GM21447 (cell line): ENCODE data around the gene PCDHGA10.
"Not testable (repeated sequence)": the region's sequence is repeated elsewhere in the genome, so short reads cannot be mapped to it uniquely, and the experiment has no call there.

Experiments used
- ATAC-seq: cut with Tn5 transposase; IDR thresholded peaks from one replicate; pipeline ENCODE4 v1.9.1; 2021; ENCODE audit not compliant: unreplicated experiment

PCDHGA10 gene

DNA sequence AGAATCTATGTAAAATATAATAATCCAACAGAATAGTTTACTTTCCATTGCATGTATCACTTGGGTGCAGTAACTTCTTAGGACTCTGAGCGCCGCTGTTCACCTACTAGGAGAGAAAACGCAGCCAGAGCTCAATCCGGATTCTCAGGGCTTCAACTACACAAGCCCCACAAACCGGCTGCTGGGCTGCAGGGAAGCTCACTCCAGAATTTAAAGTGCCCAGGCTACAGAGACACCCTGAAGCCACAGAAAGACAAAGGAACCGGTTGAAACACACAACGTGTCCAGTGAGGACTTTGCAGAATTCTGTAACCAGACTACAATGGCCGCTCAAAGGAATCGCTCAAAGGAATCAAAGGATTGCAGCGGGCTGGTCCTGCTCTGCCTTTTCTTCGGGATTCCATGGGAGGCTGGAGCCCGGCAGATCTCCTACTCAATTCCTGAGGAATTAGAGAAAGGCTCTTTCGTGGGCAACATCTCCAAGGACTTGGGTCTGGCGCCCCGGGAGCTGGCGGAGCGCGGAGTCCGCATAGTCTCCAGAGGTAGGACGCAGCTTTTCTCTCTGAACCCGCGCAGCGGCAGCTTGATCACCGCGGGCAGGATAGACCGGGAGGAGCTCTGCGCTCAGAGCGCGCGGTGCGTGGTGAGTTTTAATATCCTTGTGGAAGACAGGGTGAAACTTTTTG, at the start of gene PCDHGA10:
TSS of gene PCDHGA10 (plus strand) at position 134 of the 686 bp plus-strand sequence. CDS start at position 323, 189 bp downstream.
- ATAC-seq: peak; percentile 70

DNA sequence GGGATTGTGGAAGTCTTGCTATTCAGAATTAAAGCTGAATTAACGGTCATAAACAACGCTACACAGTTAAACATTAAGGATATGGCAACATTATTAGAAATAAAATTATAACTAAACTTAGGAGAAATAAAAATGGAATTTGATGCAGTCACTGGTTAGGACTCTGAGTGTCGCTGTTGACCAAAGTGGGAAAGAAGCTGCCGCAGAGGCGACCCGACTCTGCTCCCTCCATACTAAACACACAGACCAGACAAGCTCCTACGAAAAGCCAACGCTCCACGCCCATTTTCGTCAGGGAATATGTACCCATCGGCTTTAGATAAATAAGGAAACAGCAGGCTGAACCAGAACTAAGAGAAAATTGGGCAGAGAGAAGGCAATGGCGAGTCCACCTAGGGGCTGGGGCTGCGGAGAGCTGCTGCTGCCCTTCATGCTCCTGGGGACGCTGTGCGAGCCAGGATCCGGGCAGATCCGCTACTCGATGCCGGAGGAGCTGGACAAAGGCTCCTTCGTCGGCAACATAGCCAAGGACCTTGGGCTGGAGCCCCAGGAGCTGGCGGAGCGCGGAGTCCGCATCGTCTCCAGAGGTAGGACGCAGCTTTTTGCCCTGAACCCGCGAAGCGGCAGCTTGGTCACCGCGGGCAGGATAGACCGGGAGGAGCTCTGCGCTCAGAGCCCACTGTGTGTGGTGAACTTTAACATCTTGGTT, 48.7 kb upstream of the PCDHGA10 start, which contains the start of gene PCDHGA5:
TSS of gene PCDHGA5 (plus strand) at position 211 of the 709 bp plus-strand sequence. CDS start at position 380, 169 bp downstream.
- ATAC-seq: no peak

DNA sequence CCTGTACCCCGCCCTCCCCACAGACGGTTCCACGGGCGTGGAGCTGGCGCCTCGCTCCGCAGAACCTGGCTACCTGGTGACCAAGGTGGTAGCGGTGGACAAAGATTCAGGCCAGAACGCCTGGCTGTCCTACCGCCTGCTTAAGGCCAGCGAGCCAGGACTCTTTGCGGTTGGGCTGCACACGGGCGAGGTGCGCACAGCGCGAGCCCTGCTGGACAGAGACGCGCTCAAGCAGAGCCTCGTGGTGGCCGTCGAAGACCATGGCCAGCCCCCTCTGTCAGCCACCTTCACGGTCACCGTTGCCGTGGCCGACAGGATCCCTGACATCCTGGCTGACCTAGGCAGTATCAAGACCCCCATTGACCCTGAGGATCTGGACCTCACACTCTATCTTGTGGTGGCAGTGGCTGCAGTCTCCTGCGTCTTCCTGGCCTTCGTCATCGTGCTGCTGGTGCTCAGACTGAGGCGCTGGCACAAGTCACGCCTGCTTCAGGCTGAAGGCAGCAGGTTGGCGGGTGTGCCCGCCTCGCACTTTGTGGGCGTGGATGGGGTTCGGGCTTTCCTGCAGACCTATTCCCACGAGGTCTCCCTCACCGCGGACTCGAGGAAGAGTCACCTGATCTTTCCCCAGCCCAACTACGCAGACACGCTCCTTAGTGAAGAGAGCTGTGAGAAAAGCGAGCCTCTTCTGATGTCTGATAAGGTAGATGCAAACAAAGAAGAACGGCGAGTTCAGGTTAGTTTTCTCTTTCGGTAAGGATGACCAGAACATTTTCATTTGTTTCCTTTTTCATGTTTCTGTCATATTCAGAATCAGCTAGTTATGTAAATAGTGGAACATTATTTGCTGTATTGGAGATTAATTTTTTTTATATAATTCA, 46.5 kb upstream of the PCDHGA10 start:
- no peak for ATAC-seq

DNA sequence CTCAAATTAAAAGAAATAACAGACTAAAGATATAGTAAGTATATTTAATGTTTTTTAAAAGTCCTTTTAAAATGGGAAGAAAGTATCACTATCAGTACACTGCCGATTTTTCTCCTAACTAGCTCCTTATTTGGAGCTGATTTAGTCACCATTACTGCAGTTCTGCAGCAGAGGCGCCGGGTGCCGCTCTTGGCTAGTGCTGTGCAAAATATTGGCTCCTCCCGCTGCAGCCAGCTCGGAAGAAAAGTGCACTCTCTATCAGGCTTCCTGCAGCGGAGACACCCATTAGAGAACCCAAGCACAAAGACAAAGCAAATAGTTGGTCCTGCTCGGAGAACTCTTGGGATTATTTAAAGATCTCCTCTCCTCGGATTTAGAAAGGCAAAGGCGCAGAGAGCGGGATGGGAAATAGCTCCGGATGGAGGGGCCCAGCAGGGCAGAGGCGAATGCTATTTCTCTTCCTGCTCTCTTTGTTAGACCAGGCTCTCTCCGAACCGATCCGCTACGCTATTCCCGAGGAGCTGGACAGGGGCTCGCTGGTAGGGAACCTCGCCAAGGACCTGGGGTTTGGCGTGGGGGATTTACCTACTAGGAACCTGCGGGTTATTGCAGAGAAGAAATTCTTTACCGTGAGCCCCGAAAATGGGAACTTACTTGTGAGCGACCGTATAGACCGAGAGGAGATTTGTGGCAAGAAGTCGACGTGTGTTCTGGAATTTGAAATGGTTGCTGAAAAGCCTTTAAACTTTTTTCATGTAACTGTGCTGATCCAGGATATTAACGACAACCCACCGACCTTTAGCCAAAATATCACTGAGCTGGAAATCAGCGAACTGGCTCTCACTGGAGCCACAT, 42.6 kb upstream of the PCDHGA10 start, which contains the start of gene PCDHGB3:
TSS of gene PCDHGB3 (plus strand) at position 249 of the 855 bp plus-strand sequence. CDS start at position 402, 153 bp downstream.
- ATAC-seq: no peak

DNA sequence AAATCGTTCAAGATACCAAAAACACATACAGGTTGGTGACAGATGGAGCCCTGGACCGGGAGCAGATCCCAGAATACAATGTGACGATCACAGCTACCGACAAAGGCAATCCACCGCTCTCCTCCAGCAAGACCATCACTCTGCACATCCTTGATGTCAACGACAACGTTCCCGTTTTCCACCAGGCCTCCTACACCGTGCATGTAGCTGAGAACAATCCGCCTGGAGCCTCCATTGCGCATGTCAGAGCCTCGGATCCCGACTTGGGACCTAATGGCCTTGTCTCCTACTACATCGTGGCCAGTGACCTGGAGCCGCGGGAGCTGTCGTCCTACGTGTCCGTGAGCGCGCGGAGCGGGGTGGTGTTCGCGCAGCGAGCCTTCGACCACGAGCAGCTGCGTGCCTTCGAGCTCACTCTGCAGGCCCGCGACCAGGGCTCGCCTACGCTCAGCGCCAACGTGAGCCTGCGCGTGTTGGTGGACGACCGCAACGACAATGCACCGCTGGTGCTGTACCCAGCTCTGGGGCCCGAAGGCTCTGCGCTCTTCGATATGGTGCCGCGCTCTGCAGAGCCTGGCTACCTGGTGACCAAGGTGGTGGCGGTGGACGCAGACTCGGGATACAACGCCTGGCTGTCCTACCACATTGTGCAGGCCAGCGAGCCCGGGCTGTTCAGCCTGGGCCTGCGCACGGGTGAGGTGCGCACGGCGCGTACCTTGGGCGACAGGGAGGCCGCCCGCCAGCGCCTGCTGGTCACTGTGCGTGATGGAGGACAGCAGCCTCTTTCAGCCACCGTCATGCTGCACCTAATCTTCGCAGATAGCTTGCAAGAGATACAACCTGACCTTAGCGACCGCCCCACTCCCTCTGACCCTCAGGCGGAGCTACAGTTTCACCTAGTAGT, 41.0 kb upstream of the PCDHGA10 start:
- ATAC-seq: no peak

DNA sequence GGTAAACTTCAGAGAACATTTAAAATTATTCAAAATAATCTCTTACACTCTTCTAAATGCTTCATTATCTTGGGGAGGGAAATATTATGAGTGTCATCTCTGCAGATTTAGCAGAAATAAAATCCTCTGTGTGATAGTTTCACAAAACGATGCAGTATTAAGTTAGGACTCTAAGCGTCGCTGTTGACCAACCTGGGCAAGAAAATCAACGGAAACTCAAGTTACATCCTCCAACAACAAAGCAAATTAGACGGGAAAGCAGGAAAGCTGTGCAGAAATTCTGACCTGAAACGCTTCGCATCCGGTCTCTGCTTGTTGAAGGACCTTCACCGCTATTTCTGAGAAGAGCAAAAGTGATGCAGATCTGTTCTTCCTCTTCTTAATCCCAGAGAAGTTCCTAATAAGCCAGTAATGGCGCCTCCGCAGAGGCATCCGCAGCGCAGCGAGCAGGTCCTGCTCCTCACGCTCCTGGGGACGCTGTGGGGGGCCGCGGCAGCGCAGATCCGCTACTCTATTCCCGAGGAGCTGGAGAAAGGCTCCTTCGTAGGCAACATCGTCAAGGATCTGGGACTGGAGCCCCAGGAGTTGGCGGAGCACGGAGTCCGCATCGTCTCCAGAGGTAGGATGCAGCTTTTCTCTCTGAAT, 39.0 kb upstream of the PCDHGA10 start, which contains the start of gene PCDHGA6:
TSS of gene PCDHGA6 (plus strand) at position 219 of the 645 bp plus-strand sequence. CDS start at position 412, 193 bp downstream.
- no peak for ATAC-seq

DNA sequence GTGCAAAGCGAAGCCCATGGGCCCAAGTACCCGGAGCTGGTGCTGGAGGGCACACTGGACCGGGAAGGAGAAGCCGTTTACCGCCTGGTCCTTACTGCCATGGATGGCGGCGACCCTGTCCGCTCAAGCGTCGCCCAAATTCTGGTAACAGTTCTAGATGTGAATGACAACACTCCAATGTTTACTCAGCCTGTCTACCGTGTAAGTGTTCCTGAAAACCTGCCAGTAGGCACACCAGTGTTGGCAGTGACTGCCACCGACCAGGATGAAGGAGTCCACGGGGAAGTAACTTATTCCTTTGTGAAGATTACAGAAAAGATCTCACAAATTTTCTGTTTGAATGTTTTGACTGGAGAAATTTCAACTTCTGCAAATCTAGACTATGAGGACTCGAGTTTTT, 38.2 kb upstream of the PCDHGA10 start:
- ATAC-seq: no peak

DNA sequence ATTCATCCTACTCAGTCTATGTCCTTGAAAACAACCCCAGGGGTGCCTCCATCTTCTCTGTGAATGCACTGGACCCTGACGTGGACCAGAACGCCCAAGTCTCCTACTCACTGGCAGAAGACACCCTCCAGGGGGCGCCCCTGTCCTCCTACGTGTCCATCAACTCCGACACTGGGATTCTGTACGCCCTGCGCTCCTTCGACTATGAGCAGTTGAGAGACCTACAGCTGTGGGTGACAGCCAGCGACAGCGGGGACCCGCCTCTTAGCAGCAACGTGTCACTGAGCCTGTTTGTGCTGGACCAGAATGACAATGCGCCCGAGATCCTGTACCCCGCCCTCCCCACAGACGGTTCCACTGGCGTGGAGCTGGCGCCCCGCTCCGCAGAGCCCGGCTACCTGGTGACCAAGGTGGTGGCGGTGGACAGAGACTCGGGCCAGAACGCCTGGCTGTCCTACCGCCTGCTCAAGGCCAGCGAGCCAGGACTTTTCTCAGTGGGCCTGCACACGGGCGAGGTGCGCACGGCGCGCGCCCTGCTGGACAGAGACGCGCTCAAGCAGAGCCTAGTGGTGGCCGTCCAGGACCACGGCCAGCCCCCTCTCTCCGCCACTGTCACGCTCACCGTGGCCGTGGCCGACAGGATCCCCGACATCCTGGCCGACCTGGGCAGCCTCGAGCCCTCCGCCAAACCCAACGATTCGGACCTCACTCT, 37.2 kb upstream of the PCDHGA10 start:
- ATAC-seq: not testable (repeated sequence)

DNA sequence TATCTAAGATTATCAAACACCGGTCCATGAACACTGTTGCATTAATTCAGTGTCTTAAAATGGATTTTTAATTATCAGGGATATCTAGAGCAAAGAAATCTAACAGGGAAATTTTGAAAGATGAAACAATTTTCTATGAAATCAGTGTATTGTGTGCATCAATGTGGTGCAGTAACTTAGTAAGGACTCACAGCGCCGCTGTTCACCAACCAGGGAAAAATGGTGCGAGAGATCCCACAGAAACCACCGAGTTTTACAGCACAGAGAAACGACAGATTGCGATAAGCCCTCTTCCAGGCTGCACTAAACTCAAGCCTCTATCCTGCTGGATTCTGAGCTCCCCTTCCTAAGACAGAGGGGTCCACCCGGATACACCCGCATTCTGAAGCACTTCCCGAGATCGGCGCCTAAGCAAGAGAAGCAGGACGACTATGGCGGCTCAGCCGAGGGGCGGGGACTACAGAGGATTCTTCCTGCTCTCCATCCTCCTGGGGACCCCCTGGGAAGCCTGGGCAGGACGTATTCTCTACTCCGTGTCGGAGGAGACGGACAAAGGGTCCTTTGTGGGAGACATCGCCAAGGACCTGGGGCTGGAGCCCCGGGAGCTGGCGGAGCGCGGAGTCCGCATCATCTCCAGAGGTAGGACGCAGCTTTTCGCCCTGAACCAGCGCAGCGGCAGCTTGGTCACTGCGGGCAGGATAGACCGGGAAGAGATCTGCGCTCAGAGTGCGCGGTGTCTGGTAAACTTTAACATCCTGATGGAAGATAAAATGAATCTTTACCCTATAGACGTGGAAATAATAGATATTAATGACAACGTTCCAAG, 30.1 kb upstream of the PCDHGA10 start, which contains the start of gene PCDHGA7:
TSS of gene PCDHGA7 (plus strand) at position 274 of the 826 bp plus-strand sequence. CDS start at position 432, 158 bp downstream.
- ATAC-seq: no peak

DNA sequence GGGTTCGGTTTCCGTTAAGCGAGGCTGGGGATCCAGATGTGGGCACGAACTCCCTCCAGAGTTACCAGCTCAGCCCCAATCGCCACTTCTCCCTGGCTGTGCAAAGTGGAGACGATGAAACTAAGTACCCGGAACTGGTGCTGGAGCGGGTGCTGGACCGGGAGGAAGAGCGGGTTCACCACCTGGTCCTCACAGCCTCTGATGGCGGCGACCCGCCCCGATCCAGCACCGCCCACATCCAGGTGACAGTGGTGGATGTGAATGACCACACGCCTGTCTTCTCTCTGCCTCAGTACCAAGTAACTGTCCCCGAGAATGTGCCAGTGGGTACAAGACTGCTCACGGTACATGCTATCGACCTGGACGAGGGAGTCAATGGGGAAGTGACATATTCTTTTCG, 29.4 kb upstream of the PCDHGA10 start:
- no peak for ATAC-seq

DNA sequence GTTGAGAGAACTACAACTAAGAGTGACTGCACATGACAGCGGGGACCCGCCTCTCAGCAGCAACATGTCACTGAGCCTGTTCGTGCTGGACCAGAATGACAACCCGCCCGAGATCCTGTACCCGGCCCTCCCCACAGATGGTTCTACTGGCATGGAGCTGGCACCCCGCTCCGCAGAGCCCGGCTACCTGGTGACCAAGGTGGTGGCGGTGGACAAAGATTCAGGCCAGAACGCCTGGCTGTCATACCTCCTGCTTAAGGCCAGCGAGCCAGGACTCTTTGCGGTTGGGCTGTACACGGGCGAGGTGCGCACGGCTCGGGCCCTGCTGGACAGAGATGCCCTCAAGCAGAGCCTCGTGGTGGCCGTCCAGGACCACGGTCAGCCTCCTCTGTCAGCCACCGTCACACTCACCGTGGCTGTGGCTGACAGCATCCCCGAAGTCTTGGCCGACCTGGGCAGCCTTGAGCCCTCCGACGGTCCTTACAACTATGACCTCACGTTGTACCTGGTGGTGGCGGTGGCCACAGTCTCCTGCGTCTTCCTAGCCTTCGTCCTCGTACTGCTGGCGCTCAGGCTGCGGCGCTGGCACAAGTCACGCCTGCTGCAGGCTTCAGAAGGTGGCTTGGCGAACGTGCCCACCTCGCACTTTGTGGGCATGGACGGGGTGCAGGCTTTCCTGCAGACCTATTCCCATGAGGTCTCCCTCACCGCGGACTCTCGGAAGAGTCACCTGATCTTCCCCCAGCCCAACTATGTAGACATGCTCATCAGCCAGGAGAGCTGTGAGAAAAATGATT, 28.1 kb upstream of the PCDHGA10 start:
- no peak for ATAC-seq

DNA sequence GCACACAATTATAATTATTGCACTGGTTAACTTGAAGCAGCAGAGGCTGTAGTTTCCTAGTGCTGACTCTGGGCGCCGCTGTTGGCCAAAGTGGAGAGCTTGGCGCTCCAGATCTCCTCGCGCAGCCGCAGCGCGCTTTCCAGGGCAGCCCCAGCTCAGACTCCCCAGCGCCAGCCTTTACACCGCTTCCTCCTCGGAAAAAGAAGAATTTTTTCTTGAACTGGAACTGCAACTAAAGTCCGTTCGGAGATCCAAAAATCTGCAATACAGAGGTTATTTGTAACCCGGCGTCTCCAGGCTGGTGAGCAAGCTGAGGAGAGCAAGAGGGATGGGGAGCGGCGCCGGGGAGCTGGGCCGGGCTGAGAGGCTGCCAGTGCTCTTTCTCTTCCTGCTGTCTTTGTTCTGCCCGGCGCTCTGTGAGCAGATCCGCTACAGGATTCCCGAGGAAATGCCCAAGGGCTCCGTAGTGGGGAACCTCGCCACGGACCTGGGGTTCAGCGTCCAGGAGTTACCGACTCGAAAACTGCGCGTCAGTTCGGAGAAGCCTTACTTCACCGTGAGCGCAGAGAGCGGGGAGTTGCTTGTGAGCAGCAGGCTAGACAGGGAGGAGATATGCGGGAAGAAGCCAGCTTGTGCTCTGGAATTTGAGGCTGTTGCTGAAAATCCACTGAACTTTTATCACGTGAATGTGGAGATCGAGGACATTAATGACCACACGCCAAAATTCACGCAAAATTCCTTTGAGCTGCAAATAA, 25.1 kb upstream of the PCDHGA10 start, which contains the start of gene PCDHGB4:
TSS of gene PCDHGB4 (plus strand) at position 142 of the 755 bp plus-strand sequence. CDS start at position 329, 187 bp downstream.
- not testable (repeated sequence) for ATAC-seq

DNA sequence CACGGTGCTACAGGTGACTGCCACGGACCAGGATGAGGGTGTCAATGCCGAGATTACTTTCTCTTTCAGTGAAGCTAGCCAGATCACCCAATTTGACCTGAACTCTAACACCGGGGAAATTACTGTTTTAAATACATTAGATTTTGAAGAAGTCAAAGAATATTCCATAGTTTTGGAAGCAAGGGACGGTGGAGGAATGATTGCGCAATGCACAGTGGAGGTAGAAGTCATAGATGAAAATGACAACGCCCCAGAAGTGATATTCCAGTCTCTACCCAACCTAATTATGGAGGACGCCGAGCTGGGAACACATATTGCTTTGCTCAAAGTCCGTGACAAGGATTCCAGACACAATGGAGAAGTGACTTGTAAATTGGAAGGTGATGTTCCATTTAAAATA, 24.1 kb upstream of the PCDHGA10 start:
- ATAC-seq: no peak

DNA sequence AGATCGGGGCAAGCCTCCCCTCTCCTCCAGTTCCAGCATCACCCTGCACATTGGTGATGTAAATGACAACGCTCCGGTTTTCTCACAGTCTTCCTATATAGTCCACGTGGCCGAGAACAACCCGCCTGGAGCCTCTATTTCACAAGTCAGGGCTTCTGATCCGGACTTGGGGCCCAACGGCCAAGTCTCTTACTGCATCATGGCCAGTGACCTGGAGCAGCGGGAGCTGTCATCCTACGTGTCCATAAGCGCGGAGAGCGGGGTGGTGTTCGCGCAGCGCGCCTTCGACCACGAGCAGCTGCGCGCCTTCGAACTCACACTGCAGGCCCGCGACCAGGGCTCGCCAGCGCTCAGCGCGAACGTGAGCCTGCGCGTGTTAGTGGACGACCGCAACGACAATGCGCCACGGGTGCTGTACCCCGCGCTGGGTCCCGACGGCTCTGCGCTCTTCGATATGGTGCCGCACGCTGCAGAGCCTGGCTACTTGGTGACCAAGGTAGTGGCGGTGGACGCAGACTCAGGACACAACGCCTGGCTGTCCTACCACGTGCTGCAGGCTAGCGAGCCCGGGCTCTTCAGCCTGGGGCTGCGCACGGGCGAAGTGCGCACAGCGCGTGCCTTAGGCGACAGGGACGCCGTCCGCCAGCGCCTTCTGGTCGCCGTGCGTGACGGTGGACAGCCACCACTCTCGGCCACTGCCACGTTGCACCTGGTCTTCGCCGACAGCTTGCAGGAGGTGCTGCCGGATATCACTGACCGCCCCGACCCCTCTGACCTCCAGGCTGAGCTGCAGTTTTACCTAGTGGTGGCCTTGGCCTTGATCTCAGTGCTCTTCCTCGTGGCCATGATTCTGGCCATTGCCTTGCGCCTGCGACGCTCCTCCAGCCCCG, 23.4 kb upstream of the PCDHGA10 start:
- no peak for ATAC-seq
